Measurements from ENCODE around the gene NSA2. TPM values are rescaled to one million over a fixed set of nuclear protein-coding genes. Genes with fewer than 3 reads are reported as not detected.

NSA2 gene
- total and polyA plus RNA-seq, 2 of the 13 experiments (the other 11 are each of a cell fraction or from before 2014, with no cell fraction given) = 33.0 to 101 TPM

- ChIA-PET POLR2A (no interaction called here), CTCF (ENCODE audit: low intra/inter-chr PET ratio, low total read pairs) (no interaction called here)
- peaks cover 8 to 69% of the 10 kb centered on the region in 2 experiments for H3K36me3 ChIP-seq (replicated peaks in 1 of 2; ENCODE audit: control insufficient read depth in 1 of 2, insufficient read depth in 2 of 2, low read length in 2 of 2)
- BruUV-seq (replicated peaks) = no TSS peak
- H3K79me2 ChIP-seq (ENCODE audit: insufficient read depth, low read length) = no peaks in the 10 kb centered on the region
- in situ Hi-C loops (cut with HindIII; ENCODE audit: extremely low pct_ligation_motif_present, low pct_unique_long_range_greater_than_20kb) = no loop called here
- no peak for FAIRE-seq
- no peak overlapping the region for H3K4me2 ChIP-seq (ENCODE audit: low read depth, low read length)
- no peak overlapping the region for H2AFZ ChIP-seq (ENCODE audit: low read length)
- ATAC-seq = peak; percentile 44; the same call in 1 of the 3 replicates
- H3K9ac ChIP-seq (ENCODE audit: insufficient read depth, low read depth, low read length) = no peak overlapping the region
- H3K9me3 ChIP-seq (ENCODE audit: low read length) = no peaks in the 10 kb centered on the region
- 100% methylated on average over 4 of the region's 6 CpGs for WGBS (ENCODE audit: low lambda C conversion rate)
- no peaks in the 10 kb centered on the region for H4K20me1 ChIP-seq (ENCODE audit: insufficient read depth, low read length)
- no peak overlapping the region for H3K4me3 ChIP-seq (replicated peaks in 1 of 3; ENCODE audit: insufficient read depth in 1 of 3, low read depth in 2 of 3, low read length in 3 of 3)
- intact Hi-C loops (cut with micrococcal nuclease; ENCODE audit: unreplicated experiment) = no loop called here
- no peaks in the 10 kb centered on the region for H3K4me1 ChIP-seq (ENCODE audit: insufficient read depth, low read length)
- no peak overlapping the region for H3K27ac ChIP-seq (ENCODE audit: extremely low read length, insufficient read depth, low read length)
- no peaks in the 10 kb centered on the region for H3K27me3 ChIP-seq (ENCODE audit: control insufficient read depth in 1 of 2, insufficient read depth in 2 of 2, low read length in 2 of 2)
- no peak for TF ChIP-seq SP1 (IDR thresholded peaks at IDR 0.05)
- TF ChIP-seq SP1 (CRISPR knock-in tag; IDR thresholded peaks at IDR 0.05) = no peak
- no peak for TF ChIP-seq KDM1A (CRISPR knock-in tag; IDR thresholded peaks at IDR 0.05)
- TF ChIP-seq, protein P1, sequence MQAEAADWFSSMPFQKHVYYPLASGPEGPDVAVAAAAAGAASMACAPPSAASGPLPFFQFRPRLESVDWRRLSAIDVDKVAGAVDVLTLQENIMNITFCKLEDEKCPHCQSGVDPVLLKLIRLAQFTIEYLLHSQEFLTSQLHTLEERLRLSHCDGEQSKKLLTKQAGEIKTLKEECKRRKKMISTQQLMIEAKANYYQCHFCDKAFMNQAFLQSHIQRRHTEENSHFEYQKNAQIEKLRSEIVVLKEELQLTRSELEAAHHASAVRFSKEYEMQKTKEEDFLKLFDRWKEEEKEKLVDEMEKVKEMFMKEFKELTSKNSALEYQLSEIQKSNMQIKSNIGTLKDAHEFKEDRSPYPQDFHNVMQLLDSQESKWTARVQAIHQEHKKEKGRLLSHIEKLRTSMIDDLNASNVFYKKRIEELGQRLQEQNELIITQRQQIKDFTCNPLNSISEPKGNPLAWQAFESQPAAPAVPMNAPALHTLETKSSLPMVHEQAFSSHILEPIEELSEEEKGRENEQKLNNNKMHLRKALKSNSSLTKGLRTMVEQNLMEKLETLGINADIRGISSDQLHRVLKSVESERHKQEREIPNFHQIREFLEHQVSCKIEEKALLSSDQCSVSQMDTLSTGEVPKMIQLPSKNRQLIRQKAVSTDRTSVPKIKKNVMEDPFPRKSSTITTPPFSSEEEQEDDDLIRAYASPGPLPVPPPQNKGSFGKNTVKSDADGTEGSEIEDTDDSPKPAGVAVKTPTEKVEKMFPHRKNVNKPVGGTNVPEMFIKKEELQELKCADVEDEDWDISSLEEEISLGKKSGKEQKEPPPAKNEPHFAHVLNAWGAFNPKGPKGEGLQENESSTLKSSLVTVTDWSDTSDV (CRISPR knock-in tag; IDR thresholded peaks at IDR 0.05) = no peak
- no peak for TF ChIP-seq ISX (CRISPR knock-in tag; conservative IDR thresholded peaks at IDR 0.05)
- no peak for TF ChIP-seq RELA (CRISPR knock-in tag; IDR thresholded peaks at IDR 0.05)
- TF ChIP-seq KLF11 (CRISPR knock-in tag; IDR thresholded peaks at IDR 0.05) = no peak
- no peak for TF ChIP-seq GTF3A (CRISPR knock-in tag; conservative IDR thresholded peaks at IDR 0.05)
- TF ChIP-seq ZBTB44 (CRISPR knock-in tag; IDR thresholded peaks at IDR 0.05) = no peak
- no peak for TF ChIP-seq TARDBP (CRISPR knock-in tag; IDR thresholded peaks at IDR 0.05)
- TF ChIP-seq SYNCRIP (IDR thresholded peaks at IDR 0.05; ENCODE audit: insufficient read depth, low read depth, low read length) = no peak
- no peak for TF ChIP-seq ZNF75D (CRISPR knock-in tag; IDR thresholded peaks at IDR 0.05; ENCODE audit: borderline replicate concordance)
- TF ChIP-seq GPN1 (CRISPR knock-in tag; IDR thresholded peaks at IDR 0.05; ENCODE audit: borderline replicate concordance) = no peak
- no peak for TF ChIP-seq ZNF619 (CRISPR knock-in tag; IDR thresholded peaks at IDR 0.05)
- TF ChIP-seq MIXL1 (CRISPR knock-in tag; IDR thresholded peaks at IDR 0.05) = no peak
- TF ChIP-seq ZSCAN31 (CRISPR knock-in tag; IDR thresholded peaks at IDR 0.05; ENCODE audit: low read depth) = no peak
- no peak for TF ChIP-seq ZNF207 (IDR thresholded peaks at IDR 0.05; ENCODE audit: borderline replicate concordance)
- no peak for TF ChIP-seq KDM5B (CRISPR knock-in tag; IDR thresholded peaks at IDR 0.05; ENCODE audit: borderline replicate concordance)
- TF ChIP-seq, protein P2, sequence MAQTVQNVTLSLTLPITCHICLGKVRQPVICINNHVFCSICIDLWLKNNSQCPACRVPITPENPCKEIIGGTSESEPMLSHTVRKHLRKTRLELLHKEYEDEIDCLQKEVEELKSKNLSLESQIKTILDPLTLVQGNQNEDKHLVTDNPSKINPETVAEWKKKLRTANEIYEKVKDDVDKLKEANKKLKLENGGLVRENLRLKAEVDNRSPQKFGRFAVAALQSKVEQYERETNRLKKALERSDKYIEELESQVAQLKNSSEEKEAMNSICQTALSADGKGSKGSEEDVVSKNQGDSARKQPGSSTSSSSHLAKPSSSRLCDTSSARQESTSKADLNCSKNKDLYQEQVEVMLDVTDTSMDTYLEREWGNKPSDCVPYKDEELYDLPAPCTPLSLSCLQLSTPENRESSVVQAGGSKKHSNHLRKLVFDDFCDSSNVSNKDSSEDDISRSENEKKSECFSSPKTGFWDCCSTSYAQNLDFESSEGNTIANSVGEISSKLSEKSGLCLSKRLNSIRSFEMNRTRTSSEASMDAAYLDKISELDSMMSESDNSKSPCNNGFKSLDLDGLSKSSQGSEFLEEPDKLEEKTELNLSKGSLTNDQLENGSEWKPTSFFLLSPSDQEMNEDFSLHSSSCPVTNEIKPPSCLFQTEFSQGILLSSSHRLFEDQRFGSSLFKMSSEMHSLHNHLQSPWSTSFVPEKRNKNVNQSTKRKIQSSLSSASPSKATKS (CRISPR knock-in tag; IDR thresholded peaks at IDR 0.05) = no peak
- no peak for DNase-seq (ENCODE audit: low spot score)
Observed at GRCh38 chr5:74786851-74787250, 19.8 kb downstream of the NSA2 start.
